Measurements from ENCODE around the gene GPR150. TPM values are rescaled to one million over a fixed set of nuclear protein-coding genes. Genes with fewer than 3 reads are reported as not detected.

GPR150 gene
- total and polyA plus RNA-seq, 2 experiments from 2014 or later: 0.10 to 0.21 TPM

DNA sequence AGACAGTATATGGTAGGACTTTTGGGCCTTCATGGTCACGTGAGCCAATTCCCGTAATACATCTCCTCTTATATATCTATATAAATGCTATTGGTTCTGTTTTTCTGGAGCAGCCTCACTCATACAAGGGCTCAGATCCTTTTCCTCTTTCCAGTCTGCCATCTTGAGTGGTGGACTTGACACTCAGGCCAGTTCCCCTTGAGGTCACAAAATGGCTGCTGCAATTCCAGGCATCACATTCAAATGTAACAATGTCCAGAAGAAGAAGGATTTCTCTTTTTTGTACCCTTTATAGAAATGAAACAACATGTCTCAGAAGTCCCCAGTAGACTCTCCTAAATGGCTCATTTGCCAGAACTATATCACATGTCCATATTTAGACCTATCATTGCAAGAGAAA lies 4.5 kb downstream of the GPR150 start:
- TF ChIP-seq STAT1 (IDR thresholded peaks at IDR 0.05; ENCODE audit: unreplicated experiment) (no peak), EZH2phosphoT487 (IDR thresholded peaks at IDR 0.05; ENCODE audit: unreplicated experiment) (no peak), ZNF114 (CRISPR knock-in tag; IDR thresholded peaks at IDR 0.05) (no peak), POLR2AphosphoS5 (IDR thresholded peaks at IDR 0.05; ENCODE audit: low read depth) (no peak), NANOG (IDR thresholded peaks at IDR 0.05; ENCODE audit: borderline replicate concordance) (no peak), ZNF331 (CRISPR knock-in tag; IDR thresholded peaks at IDR 0.05; ENCODE audit: low read depth) (no peak), CREB1 (CRISPR knock-in tag; IDR thresholded peaks at IDR 0.05; ENCODE audit: low read depth) (no peak)
- Histone ChIP-seq H3K79me2 (replicated peaks; ENCODE audit: insufficient read depth) (no peaks in the 10 kb centered on the region), H2AFZ (no peak overlapping the region), H4K20me1 (replicated peaks; ENCODE audit: insufficient read depth) (no peaks in the 10 kb centered on the region), H3K4me3 (no peak overlapping the region), H3K4me1 (ENCODE audit: insufficient read depth) (peaks cover 4% of the 10 kb centered on the region; the same call in 1 of the 2 replicates), H3K27me3 (ENCODE audit: insufficient read depth) (peaks cover 43% of the 10 kb centered on the region), H3F3A (replicated peaks; ENCODE audit: low read depth) (no peaks in the 10 kb centered on the region), H3K27ac (ENCODE audit: low read depth) (no peak overlapping the region), H3K9me2 (ENCODE audit: insufficient read depth) (peaks cover 7% of the 10 kb centered on the region; the same call in 1 of the 2 replicates), H3K36me3 (ENCODE audit: insufficient read depth) (peaks cover 8% of the 10 kb centered on the region), H3K4me2 (no peak overlapping the region)
- no peak for ATAC-seq
- Mint-ChIP-seq H3K27me3 (ENCODE audit: insufficient read depth, low read depth, poor library complexity) (peaks cover 26% of the 10 kb centered on the region), H3K4me1 (peaks cover 10% of the 10 kb centered on the region), H3K9me3 (peaks cover 26% of the 10 kb centered on the region), H3K36me3 (ENCODE audit: low read depth) (peaks cover 20% of the 10 kb centered on the region), H3K4me3 (no peak overlapping the region), H3K27ac (no peak overlapping the region)
- no peak for DNase-seq (ENCODE audit: low spot score)

DNA sequence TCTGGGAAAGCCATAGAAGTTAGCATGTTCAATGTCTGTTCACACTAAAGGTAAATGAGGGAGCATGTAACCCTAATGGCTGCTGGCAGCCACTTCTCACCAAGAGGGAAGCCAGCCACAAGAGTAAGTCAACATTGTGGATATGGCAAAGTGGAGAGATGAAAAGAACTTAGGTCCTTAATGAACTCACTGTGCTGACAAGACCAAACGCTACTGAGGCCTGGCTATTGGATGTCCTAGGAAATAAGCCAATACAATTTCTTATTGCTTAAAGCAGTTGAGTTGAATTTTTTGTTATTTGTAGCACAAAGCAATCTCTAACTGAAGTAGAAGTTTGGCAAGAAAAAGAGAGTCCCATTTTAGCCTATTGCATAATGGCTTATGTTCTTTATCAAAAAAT lies 6.8 kb downstream of the GPR150 start:
- Mint-ChIP-seq H3K27ac (no peak overlapping the region), H3K4me1 (peaks cover under 1% of the 10 kb centered on the region; the same call in 1 of the 3 replicates), H3K9me3 (peaks cover 29% of the 10 kb centered on the region), H3K27me3 (ENCODE audit: insufficient read depth, low read depth, poor library complexity) (peaks cover 10% of the 10 kb centered on the region), H3K4me3 (no peak overlapping the region), H3K36me3 (ENCODE audit: low read depth) (peaks cover 27% of the 10 kb centered on the region)
- H3K4me1 ChIP-seq (ENCODE audit: insufficient read depth): no peaks in the 10 kb centered on the region
- peaks cover 18% of the 10 kb centered on the region; the same call in 1 of the 2 replicates for H3K9me2 ChIP-seq (ENCODE audit: insufficient read depth)
- no peak overlapping the region for H3K4me3 ChIP-seq
- no peak overlapping the region for H3K4me2 ChIP-seq
- no peak overlapping the region for H3K27ac ChIP-seq (ENCODE audit: low read depth)
- H4K20me1 ChIP-seq (replicated peaks; ENCODE audit: insufficient read depth): no peaks in the 10 kb centered on the region
- no peak for DNase-seq (ENCODE audit: low spot score)
- TF ChIP-seq POLR2AphosphoS5 (IDR thresholded peaks at IDR 0.05; ENCODE audit: low read depth) (no peak), STAT1 (IDR thresholded peaks at IDR 0.05; ENCODE audit: unreplicated experiment) (no peak)
- H3F3A ChIP-seq (replicated peaks; ENCODE audit: low read depth): no peaks in the 10 kb centered on the region
- peaks cover 8% of the 10 kb centered on the region for H3K36me3 ChIP-seq (ENCODE audit: insufficient read depth)
- H2AFZ ChIP-seq: no peak overlapping the region
- no peaks in the 10 kb centered on the region for H3K79me2 ChIP-seq (replicated peaks; ENCODE audit: insufficient read depth)
- peaks cover 21% of the 10 kb centered on the region for H3K27me3 ChIP-seq (ENCODE audit: insufficient read depth)
- no peak for ATAC-seq

DNA sequence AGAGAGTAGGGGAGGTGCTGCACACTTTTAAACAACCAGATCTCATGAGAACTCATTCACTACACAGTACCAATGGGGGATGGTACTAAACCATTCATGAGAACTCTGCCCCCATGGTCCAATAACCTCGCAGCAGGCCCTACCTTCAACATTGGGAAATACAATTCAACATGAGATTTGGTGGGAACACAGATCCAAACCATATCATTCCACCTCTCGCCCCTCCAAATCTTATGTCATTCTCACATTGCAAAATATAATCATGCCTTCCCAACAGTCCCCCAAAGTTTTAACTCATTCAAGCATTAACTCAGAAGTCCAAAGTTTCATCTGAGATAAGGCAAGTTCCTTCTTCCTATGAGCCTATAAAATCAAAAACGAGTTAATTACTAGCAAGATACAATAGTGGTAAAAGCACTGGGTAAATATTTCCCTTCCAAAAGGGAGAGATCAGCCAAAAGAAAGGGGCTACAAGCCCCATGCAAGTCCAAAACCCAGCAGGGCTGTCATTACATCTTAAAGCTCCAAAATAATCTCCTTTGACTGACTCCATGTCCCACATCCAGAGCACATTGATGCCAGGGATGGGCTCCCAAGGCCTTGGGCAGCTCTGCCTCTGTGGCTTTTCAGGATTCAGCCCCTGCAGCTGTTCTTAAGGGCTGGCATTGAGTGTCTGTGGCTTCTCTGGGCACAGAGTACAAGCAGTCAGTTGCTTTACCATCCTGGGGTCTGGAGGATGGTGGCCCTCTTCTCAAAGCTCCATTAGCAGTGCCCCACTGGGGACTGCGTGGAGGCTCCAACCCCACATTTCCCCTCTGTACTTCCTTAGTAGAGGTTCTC lies 8.3 kb downstream of the GPR150 start:
- no peak overlapping the region for H3K27ac ChIP-seq (ENCODE audit: low read depth)
- H3K9me2 ChIP-seq (ENCODE audit: insufficient read depth): peaks cover 18% of the 10 kb centered on the region; the same call in 1 of the 2 replicates
- Mint-ChIP-seq H3K9me3 (peaks cover 28% of the 10 kb centered on the region), H3K36me3 (ENCODE audit: low read depth) (peaks cover 26% of the 10 kb centered on the region), H3K27ac (no peak overlapping the region), H3K4me3 (no peak overlapping the region), H3K27me3 (ENCODE audit: insufficient read depth, low read depth, poor library complexity) (peaks cover 3% of the 10 kb centered on the region), H3K4me1 (no peaks in the 10 kb centered on the region)
- H3K4me3 ChIP-seq: no peak overlapping the region
- no peaks in the 10 kb centered on the region for H3F3A ChIP-seq (replicated peaks; ENCODE audit: low read depth)
- peaks cover 8% of the 10 kb centered on the region for H3K36me3 ChIP-seq (ENCODE audit: insufficient read depth)
- H3K4me1 ChIP-seq (ENCODE audit: insufficient read depth): no peaks in the 10 kb centered on the region
- no peak overlapping the region for H2AFZ ChIP-seq
- peaks cover 6% of the 10 kb centered on the region; the same call in 1 of the 2 replicates for H3K27me3 ChIP-seq (ENCODE audit: insufficient read depth)
- no peaks in the 10 kb centered on the region for H3K79me2 ChIP-seq (replicated peaks; ENCODE audit: insufficient read depth)
- H4K20me1 ChIP-seq (replicated peaks; ENCODE audit: insufficient read depth): no peaks in the 10 kb centered on the region
- DNase-seq (ENCODE audit: low spot score): no peak
- ATAC-seq: no peak
- H3K4me2 ChIP-seq: no peak overlapping the region
- TF ChIP-seq EZH2phosphoT487 (IDR thresholded peaks at IDR 0.05; ENCODE audit: unreplicated experiment): no peak
- TF ChIP-seq, protein P1, sequence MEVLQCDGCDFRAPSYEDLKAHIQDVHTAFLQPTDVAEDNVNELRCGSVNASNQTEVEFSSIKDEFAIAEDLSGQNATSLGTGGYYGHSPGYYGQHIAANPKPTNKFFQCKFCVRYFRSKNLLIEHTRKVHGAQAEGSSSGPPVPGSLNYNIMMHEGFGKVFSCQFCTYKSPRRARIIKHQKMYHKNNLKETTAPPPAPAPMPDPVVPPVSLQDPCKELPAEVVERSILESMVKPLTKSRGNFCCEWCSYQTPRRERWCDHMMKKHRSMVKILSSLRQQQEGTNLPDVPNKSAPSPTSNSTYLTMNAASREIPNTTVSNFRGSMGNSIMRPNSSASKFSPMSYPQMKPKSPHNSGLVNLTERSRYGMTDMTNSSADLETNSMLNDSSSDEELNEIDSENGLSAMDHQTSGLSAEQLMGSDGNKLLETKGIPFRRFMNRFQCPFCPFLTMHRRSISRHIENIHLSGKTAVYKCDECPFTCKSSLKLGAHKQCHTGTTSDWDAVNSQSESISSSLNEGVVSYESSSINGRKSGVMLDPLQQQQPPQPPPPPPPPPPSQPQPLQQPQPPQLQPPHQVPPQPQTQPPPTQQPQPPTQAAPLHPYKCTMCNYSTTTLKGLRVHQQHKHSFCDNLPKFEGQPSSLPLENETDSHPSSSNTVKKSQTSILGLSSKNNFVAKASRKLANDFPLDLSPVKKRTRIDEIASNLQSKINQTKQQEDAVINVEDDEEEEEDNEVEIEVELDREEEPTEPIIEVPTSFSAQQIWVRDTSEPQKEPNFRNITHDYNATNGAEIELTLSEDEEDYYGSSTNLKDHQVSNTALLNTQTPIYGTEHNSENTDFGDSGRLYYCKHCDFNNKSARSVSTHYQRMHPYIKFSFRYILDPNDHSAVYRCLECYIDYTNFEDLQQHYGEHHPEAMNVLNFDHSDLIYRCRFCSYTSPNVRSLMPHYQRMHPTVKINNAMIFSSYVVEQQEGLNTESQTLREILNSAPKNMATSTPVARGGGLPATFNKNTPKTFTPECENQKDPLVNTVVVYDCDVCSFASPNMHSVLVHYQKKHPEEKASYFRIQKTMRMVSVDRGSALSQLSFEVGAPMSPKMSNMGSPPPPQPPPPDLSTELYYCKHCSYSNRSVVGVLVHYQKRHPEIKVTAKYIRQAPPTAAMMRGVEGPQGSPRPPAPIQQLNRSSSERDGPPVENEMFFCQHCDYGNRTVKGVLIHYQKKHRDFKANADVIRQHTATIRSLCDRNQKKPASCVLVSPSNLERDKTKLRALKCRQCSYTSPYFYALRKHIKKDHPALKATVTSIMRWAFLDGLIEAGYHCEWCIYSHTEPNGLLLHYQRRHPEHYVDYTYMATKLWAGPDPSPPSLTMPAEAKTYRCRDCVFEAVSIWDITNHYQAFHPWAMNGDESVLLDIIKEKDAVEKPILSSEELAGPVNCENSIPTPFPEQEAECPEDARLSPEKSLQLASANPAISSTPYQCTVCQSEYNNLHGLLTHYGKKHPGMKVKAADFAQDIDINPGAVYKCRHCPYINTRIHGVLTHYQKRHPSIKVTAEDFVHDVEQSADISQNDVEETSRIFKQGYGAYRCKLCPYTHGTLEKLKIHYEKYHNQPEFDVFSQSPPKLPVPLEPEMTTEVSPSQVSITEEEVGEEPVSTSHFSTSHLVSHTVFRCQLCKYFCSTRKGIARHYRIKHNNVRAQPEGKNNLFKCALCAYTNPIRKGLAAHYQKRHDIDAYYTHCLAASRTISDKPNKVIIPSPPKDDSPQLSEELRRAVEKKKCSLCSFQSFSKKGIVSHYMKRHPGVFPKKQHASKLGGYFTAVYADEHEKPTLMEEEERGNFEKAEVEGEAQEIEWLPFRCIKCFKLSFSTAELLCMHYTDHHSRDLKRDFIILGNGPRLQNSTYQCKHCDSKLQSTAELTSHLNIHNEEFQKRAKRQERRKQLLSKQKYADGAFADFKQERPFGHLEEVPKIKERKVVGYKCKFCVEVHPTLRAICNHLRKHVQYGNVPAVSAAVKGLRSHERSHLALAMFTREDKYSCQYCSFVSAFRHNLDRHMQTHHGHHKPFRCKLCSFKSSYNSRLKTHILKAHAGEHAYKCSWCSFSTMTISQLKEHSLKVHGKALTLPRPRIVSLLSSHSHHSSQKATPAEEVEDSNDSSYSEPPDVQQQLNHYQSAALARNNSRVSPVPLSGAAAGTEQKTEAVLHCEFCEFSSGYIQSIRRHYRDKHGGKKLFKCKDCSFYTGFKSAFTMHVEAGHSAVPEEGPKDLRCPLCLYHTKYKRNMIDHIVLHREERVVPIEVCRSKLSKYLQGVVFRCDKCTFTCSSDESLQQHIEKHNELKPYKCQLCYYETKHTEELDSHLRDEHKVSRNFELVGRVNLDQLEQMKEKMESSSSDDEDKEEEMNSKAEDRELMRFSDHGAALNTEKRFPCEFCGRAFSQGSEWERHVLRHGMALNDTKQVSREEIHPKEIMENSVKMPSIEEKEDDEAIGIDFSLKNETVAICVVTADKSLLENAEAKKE (CRISPR knock-in tag; IDR thresholded peaks at IDR 0.05): no peak
- TF ChIP-seq, protein P2, sequence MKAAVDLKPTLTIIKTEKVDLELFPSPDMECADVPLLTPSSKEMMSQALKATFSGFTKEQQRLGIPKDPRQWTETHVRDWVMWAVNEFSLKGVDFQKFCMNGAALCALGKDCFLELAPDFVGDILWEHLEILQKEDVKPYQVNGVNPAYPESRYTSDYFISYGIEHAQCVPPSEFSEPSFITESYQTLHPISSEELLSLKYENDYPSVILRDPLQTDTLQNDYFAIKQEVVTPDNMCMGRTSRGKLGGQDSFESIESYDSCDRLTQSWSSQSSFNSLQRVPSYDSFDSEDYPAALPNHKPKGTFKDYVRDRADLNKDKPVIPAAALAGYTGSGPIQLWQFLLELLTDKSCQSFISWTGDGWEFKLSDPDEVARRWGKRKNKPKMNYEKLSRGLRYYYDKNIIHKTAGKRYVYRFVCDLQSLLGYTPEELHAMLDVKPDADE (IDR thresholded peaks at IDR 0.05): no peak
